Breast epithelium (tissue), 4 donors: ENCODE data around the gene MFN2. TPM values are rescaled to one million over a fixed set of nuclear protein-coding genes. Genes with fewer than 3 reads are reported as not detected.
"Not testable (repeated sequence)": the region's sequence is repeated elsewhere in the genome, so short reads cannot be mapped to it uniquely, and the experiment has no call there.

Experiments
- DNase-seq, 2 donors: peaks; one replicate each; pipeline ENCODE4 v3.0.0-alpha.2; 2019; ENCODE audit warnings: low spot score in 2 of 2
- H3K27ac ChIP-seq, 2 donors: fragments of 200-600 bp; sonication (generic) in 1 of 2; one replicate each; pipeline ENCODE4 v1.5.1; 2016 to 2019; ENCODE audit warnings: mild to moderate bottlenecking in 1 of 2
- H3K27me3 ChIP-seq, 2 donors: fragments of 200-600 bp; sonication (generic) in 1 of 2; one replicate each; pipeline versions ENCODE4 v1.5.1 to v1.6.0; 2017 to 2019; ENCODE audit warnings: control low read depth in 1 of 2, mild to moderate bottlenecking in 1 of 2
- H3K36me3 ChIP-seq: fragments of 200-600 bp; one replicate; pipeline ENCODE4 v1.5.1; 2019
- H3K4me1 ChIP-seq, 2 donors: fragments of 200-600 bp; sonication (generic); one replicate each; pipeline ENCODE4 v1.5.1; 2016 to 2019; ENCODE audit warnings: control low read depth in 1 of 2
- H3K4me3 ChIP-seq, 3 donors: fragments of 200-600 bp; sonication (generic); 1 replicate in 2 of 3; 2 replicates in 1 of 3; pipeline ENCODE4 v1.5.1; 2016 to 2019; ENCODE audit warnings: mild to moderate bottlenecking in 3 of 3, moderate library complexity in 2 of 3
- H3K9me3 ChIP-seq, 2 donors: fragments of 200-600 bp; sonication (generic) in 1 of 2; one replicate each; pipeline ENCODE4 v1.5.1; 2016 to 2019; ENCODE audit warnings: control low read depth in 1 of 2
- CTCF ChIP-seq, 3 donors: fragments of 450-650 bp; IDR thresholded peaks; one replicate each; pipeline ENCODE4 v1.5.1; 2016 to 2017; ENCODE audit warnings: antibody characterized with exemption in 3 of 3, mild to moderate bottlenecking in 3 of 3, moderate library complexity in 3 of 3
- POLR2A ChIP-seq: fragments of 450-650 bp; IDR thresholded peaks from one replicate; pipeline ENCODE4 v1.6.1; 2016; ENCODE audit warnings: antibody characterized with exemption, mild to moderate bottlenecking, moderate library complexity
- POLR2AphosphoS5 ChIP-seq, 3 donors: sonication (generic); formaldehyde crosslinking; IDR thresholded peaks; one replicate each; pipeline ENCODE4 v1.6.1; 2017; ENCODE audit warnings: antibody characterized with exemption in 3 of 3
- intact Hi-C: fragments of 100-400 bp; cut with DNase I; formaldehyde crosslinking; loops from one replicate; pipeline ENCODE4 v1.15.1; 2023; ENCODE audit warnings: low total_unique reads
- total RNA-seq, 3 donors: library from RNA; depleted of rRNA; stranded (reverse); fragments of >200 nt; gene quantifications; one replicate each; pipeline ENCODE4 v1.1.0, GENCODE V29; 2016

Gene MFN2
- total RNA-seq, 3 donors from 2014 or later: 51.4 to 64.9 (median 62.1) TPM

- no peak overlapping the region for H3K27ac ChIP-seq
- H3K27me3 ChIP-seq: no peaks in the 10 kb centered on the region
- DNase-seq: no peak
- no peaks in the 10 kb centered on the region for H3K9me3 ChIP-seq
- peaks cover 37% of the 10 kb centered on the region for H3K36me3 ChIP-seq
- no peak overlapping the region for H3K4me3 ChIP-seq
- intact Hi-C loops: no loop called here
- no peaks in the 10 kb centered on the region for H3K4me1 ChIP-seq
- TF ChIP-seq POLR2AphosphoS5 (IDR thresholded peaks at IDR 0.05) (no peak), CTCF (IDR thresholded peaks at IDR 0.05) (no peak), POLR2A (no peak)
These were observed 25.4 kb downstream of the MFN2 start for GRCh38 chr1:12005488-12006166.

- Histone ChIP-seq H3K9me3 (no peaks in the 10 kb centered on the region), H3K36me3 (peaks cover 36% of the 10 kb centered on the region), H3K4me3 (no peak overlapping the region), H3K4me1 (no peaks in the 10 kb centered on the region), H3K27me3 (no peaks in the 10 kb centered on the region), H3K27ac (no peak overlapping the region)
- TF ChIP-seq POLR2A (no peak), CTCF (IDR thresholded peaks at IDR 0.05) (no peak), POLR2AphosphoS5 (IDR thresholded peaks at IDR 0.05) (no peak)
- intact Hi-C loops: no loop called here
- DNase-seq: no peak
These were observed 26.1 kb downstream of the MFN2 start for GRCh38 chr1:12006167-12006921.

GRCh38 chr1:12007204-12007603, 27.0 kb downstream of the MFN2 start:
- intact Hi-C loops: no loop called here
- no peak for DNase-seq
- no peak overlapping the region for H3K27ac ChIP-seq
- H3K36me3 ChIP-seq: peaks cover 28% of the 10 kb centered on the region
- no peak overlapping the region for H3K4me3 ChIP-seq
- no peaks in the 10 kb centered on the region for H3K9me3 ChIP-seq
- TF ChIP-seq POLR2AphosphoS5 (IDR thresholded peaks at IDR 0.05) (no peak), POLR2A (no peak), CTCF (IDR thresholded peaks at IDR 0.05) (no peak)
- H3K4me1 ChIP-seq: no peaks in the 10 kb centered on the region
- H3K27me3 ChIP-seq: no peaks in the 10 kb centered on the region

GRCh38 chr1:12008355-12008754, 28.1 kb downstream of the MFN2 start:
- peaks cover 28% of the 10 kb centered on the region for H3K36me3 ChIP-seq
- H3K4me3 ChIP-seq, H3K27ac ChIP-seq, H3K4me1 ChIP-seq, H3K9me3 ChIP-seq, intact Hi-C loops, DNase-seq, H3K27me3 ChIP-seq: not testable (repeated sequence)

- Histone ChIP-seq H3K36me3 (peaks cover 23% of the 10 kb centered on the region), H3K9me3 (no peaks in the 10 kb centered on the region), H3K4me1 (no peaks in the 10 kb centered on the region), H3K4me3 (no peak overlapping the region), H3K27me3 (no peaks in the 10 kb centered on the region), H3K27ac (no peak overlapping the region)
- intact Hi-C loops: no loop called here
- DNase-seq: no peak
- no peak for TF ChIP-seq POLR2AphosphoS5 (IDR thresholded peaks at IDR 0.05)
- no peak for TF ChIP-seq POLR2A
- no peak for TF ChIP-seq CTCF (IDR thresholded peaks at IDR 0.05)
These were observed 29.2 kb downstream of the MFN2 start for GRCh38 chr1:12009318-12009947.
